Measurements from ENCODE around the gene AFF3.

The AFF3 gene

DNA sequence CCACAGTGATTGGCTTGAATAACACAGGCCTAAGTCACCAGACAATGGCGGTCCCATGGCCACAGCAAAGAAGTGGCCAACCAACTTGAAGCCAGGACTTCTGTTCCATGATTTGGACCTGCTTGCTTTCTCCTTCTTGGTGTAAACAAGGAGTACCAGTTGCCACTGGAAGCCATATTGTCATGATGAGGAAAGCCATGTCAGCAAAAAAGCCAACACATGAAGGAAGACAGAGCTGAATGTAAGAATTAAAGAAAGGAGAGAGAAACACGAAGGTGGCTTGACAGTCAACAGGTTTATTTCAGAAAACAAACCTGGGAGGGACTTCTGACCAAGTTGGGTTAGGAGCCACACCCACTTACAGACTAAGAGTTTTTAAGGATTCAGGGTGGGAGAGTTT is 620.2 kb downstream of the AFF3 start:
- TF ChIP-seq, protein P1, sequence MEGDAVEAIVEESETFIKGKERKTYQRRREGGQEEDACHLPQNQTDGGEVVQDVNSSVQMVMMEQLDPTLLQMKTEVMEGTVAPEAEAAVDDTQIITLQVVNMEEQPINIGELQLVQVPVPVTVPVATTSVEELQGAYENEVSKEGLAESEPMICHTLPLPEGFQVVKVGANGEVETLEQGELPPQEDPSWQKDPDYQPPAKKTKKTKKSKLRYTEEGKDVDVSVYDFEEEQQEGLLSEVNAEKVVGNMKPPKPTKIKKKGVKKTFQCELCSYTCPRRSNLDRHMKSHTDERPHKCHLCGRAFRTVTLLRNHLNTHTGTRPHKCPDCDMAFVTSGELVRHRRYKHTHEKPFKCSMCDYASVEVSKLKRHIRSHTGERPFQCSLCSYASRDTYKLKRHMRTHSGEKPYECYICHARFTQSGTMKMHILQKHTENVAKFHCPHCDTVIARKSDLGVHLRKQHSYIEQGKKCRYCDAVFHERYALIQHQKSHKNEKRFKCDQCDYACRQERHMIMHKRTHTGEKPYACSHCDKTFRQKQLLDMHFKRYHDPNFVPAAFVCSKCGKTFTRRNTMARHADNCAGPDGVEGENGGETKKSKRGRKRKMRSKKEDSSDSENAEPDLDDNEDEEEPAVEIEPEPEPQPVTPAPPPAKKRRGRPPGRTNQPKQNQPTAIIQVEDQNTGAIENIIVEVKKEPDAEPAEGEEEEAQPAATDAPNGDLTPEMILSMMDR (IDR thresholded peaks at IDR 0.05; ENCODE audit: low read depth, low read length, poor library complexity, severe bottlenecking): no peak
- TF ChIP-seq EZH2phosphoT487 (IDR thresholded peaks at IDR 0.05; ENCODE audit: borderline replicate concordance, low read length): no peak
- H3K27me3 ChIP-seq (ENCODE audit: control insufficient read depth, low read length): peaks cover 9% of the 10 kb centered on the region; the same call in 1 of the 2 replicates

DNA sequence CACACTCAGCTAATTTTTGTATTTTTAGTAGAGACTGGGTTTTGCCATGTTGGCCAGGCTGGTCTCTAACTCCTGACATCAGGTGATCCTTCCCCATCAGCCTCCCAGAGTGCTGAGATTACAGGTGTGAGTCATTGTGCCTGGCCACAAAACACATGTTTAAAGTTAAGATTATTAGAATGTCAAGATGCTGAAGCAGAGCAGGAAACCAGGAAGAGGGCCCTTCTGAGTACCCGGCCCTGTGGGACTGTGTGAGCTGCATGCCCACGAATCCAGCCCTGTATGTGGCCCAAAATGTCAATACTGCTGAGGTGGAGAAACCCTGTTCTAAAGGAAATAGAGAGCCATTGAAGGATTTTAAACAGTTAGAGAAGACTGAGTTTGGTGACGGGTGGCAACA is 621.6 kb downstream of the AFF3 start:
- Histone ChIP-seq H3K4me1 (ENCODE audit: control insufficient read depth, low read length) (no peaks in the 10 kb centered on the region), H3K9me3 (ENCODE audit: control insufficient read depth, insufficient read depth, low read length) (no peaks in the 10 kb centered on the region), H3K27me3 (ENCODE audit: control insufficient read depth, low read length) (peaks cover 16% of the 10 kb centered on the region; the same call in 1 of the 2 replicates), H3K9me2 (replicated peaks; ENCODE audit: control insufficient read depth, low read length) (no peaks in the 10 kb centered on the region), H3K27ac (ENCODE audit: low read depth, low read length) (no peak overlapping the region), H4K20me1 (ENCODE audit: control insufficient read depth, insufficient read depth, low read depth, low read length) (no peaks in the 10 kb centered on the region), H3K36me3 (ENCODE audit: control insufficient read depth, low read length) (no peaks in the 10 kb centered on the region), H3K4me3 (ENCODE audit: low read length) (no peak overlapping the region), H3K79me2 (ENCODE audit: control insufficient read depth, low read length) (no peaks in the 10 kb centered on the region), H3K4me2 (ENCODE audit: low read length) (no peak overlapping the region), H3F3A (ENCODE audit: control insufficient read depth, insufficient read depth) (no peaks in the 10 kb centered on the region)
- TF ChIP-seq, protein P1 (IDR thresholded peaks at IDR 0.05; ENCODE audit: low read depth, low read length, poor library complexity, severe bottlenecking): no peak
- no peak for TF ChIP-seq EZH2phosphoT487 (IDR thresholded peaks at IDR 0.05; ENCODE audit: borderline replicate concordance, low read length)

More for the DNA sequence above, 620.2 kb downstream of the AFF3 start:
- H3K4me2 ChIP-seq (ENCODE audit: low read length): no peak overlapping the region
- no peak overlapping the region for H3K27ac ChIP-seq (ENCODE audit: low read depth, low read length)
- H4K20me1 ChIP-seq (ENCODE audit: control insufficient read depth, insufficient read depth, low read depth, low read length): no peaks in the 10 kb centered on the region
- no peaks in the 10 kb centered on the region for H3K9me2 ChIP-seq (replicated peaks; ENCODE audit: control insufficient read depth, low read length)
- no peaks in the 10 kb centered on the region for H3K36me3 ChIP-seq (ENCODE audit: control insufficient read depth, low read length)
- H3K4me1 ChIP-seq (ENCODE audit: control insufficient read depth, low read length): no peaks in the 10 kb centered on the region
- H3F3A ChIP-seq (ENCODE audit: control insufficient read depth, insufficient read depth): no peaks in the 10 kb centered on the region
- H3K79me2 ChIP-seq (ENCODE audit: control insufficient read depth, low read length): no peaks in the 10 kb centered on the region
- H3K9me3 ChIP-seq (ENCODE audit: control insufficient read depth, insufficient read depth, low read length): no peaks in the 10 kb centered on the region
- H3K4me3 ChIP-seq (ENCODE audit: low read length): no peak overlapping the region

DNA sequence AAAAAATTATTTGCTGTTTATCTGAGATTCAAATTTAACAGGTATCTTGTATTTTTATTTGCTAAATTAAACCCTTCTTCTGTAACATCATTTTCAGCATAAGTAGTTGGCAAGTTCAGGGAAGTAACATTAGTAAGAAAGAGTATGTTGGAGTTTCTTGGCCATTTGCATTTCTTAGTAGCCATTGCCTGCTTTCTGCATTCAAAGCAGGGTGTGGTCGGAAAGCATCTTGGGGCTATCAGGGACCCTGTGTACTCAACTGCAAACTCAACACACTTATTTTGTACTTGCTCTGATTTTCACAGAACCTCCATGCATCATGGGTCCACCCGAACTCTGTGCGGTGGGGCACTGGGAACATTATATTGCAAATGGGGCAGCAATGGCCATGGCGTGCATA is 622.2 kb downstream of the AFF3 start:
- Histone ChIP-seq H3K4me3 (ENCODE audit: low read length) (no peak overlapping the region), H3K9me2 (replicated peaks; ENCODE audit: control insufficient read depth, low read length) (no peaks in the 10 kb centered on the region), H3K27ac (ENCODE audit: low read depth, low read length) (no peak overlapping the region), H3K36me3 (ENCODE audit: control insufficient read depth, low read length) (no peaks in the 10 kb centered on the region), H3K9me3 (ENCODE audit: control insufficient read depth, insufficient read depth, low read length) (no peaks in the 10 kb centered on the region), H3K27me3 (ENCODE audit: control insufficient read depth, low read length) (peaks cover 19% of the 10 kb centered on the region), H4K20me1 (ENCODE audit: control insufficient read depth, insufficient read depth, low read depth, low read length) (no peaks in the 10 kb centered on the region), H3K4me1 (ENCODE audit: control insufficient read depth, low read length) (no peaks in the 10 kb centered on the region), H3F3A (ENCODE audit: control insufficient read depth, insufficient read depth) (no peaks in the 10 kb centered on the region), H3K79me2 (ENCODE audit: control insufficient read depth, low read length) (no peaks in the 10 kb centered on the region), H3K4me2 (ENCODE audit: low read length) (no peak overlapping the region)
- TF ChIP-seq, protein P1 (IDR thresholded peaks at IDR 0.05; ENCODE audit: low read depth, low read length, poor library complexity, severe bottlenecking): no peak

DNA sequence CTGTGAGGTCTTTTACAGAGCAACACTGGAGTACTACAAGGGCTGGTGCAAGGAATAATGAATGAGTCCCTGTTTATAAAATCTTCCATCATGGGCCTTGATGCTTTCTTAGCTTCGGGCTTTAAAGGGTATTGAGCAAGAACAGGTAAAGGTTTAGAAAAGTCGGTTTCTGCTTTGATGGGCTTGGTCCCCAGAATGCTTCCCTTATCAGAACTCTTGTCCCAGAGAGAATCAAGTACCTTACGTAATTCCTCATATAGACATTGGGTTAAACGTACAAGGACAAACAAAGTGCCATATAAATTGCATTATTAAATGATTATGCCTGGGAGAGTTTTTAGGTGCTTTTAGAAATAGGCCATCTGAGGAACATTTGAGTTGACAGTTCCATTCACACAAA is 628.0 kb downstream of the AFF3 start:
- Histone ChIP-seq H3K27me3 (ENCODE audit: control insufficient read depth, low read length) (peaks cover 17% of the 10 kb centered on the region), H3K27ac (ENCODE audit: low read depth, low read length) (no peak overlapping the region)
- TF ChIP-seq, protein P1 (IDR thresholded peaks at IDR 0.05; ENCODE audit: low read depth, low read length, poor library complexity, severe bottlenecking): no peak
- TF ChIP-seq EZH2phosphoT487 (IDR thresholded peaks at IDR 0.05; ENCODE audit: borderline replicate concordance, low read length): no peak

More for the DNA sequence above, 628.0 kb downstream of the AFF3 start:
- Histone ChIP-seq H4K20me1 (ENCODE audit: control insufficient read depth, insufficient read depth, low read depth, low read length) (no peaks in the 10 kb centered on the region), H3F3A (ENCODE audit: control insufficient read depth, insufficient read depth) (no peaks in the 10 kb centered on the region), H3K9me3 (ENCODE audit: control insufficient read depth, insufficient read depth, low read length) (no peaks in the 10 kb centered on the region), H3K36me3 (ENCODE audit: control insufficient read depth, low read length) (no peaks in the 10 kb centered on the region), H3K79me2 (ENCODE audit: control insufficient read depth, low read length) (no peaks in the 10 kb centered on the region), H3K4me2 (ENCODE audit: low read length) (no peak overlapping the region), H3K4me1 (ENCODE audit: control insufficient read depth, low read length) (no peaks in the 10 kb centered on the region), H3K9me2 (replicated peaks; ENCODE audit: control insufficient read depth, low read length) (no peaks in the 10 kb centered on the region), H3K4me3 (ENCODE audit: low read length) (no peak overlapping the region)
